A549 (cell line): Measurements from ENCODE around the gene AUH. TPM values are rescaled to one million over a fixed set of nuclear protein-coding genes. Genes with fewer than 3 reads are reported as not detected.
"Not testable (repeated sequence)": the region's sequence is repeated elsewhere in the genome, so short reads cannot be mapped to it uniquely, and the experiment has no call there.

ENCODE experiments used
- ATAC-seq, 2 experiments: fragments of 200-7000 bp in 1 of 2; fragments of >200 bp in 1 of 2; cut with Nextera tagmentation in 1 of 2; cut with Tn5 transposase in 1 of 2; 3 replicates each; pipeline versions ENCODE4 v1.8.0 to v1.9.1; 2018 to 2020; ENCODE audit warnings: mild to moderate bottlenecking in 1 of 2, moderate library complexity in 1 of 2
- CTCF ChIA-PET: fragments of 300-600 bp; sonication (Branson Sonifier 250); formaldehyde crosslinking; extraction: SDS; loops from one replicate; lab custom pipeline; 2021; ENCODE audit warnings: antibody characterized with exemption, inconsistent platforms; lab: Yijun Ruan, JAX
- POLR2A ChIA-PET: fragments of 350-600 bp; formaldehyde crosslinking; extraction: SDS; loops from one replicate; lab custom pipeline; 2021; ENCODE audit warnings: antibody characterized with exemption, inconsistent platforms; lab: Yijun Ruan, JAX
- DNase-seq, 2 experiments: peaks; one replicate each; pipeline versions ENCODE4 v3.0.0 to v3.0.0-alpha.2; 2011 to 2016; ENCODE audit warnings: low read depth in 1 of 2, low spot score in 1 of 2
- FAIRE-seq: peaks from 2 replicates; lab custom pipeline; 2011; peaks lifted over from hg19 to GRCh38; lab: Jason Lieb, UNC
- H3K27ac ChIP-seq, 2 experiments: fragments of >200 bp; sonication (Bioruptor Twin); formaldehyde crosslinking; 3 replicates each; pipeline ENCODE4 v1.5.1; 2016 to 2017
- H3K4me1 ChIP-seq: fragments of >200 bp; sonication (Bioruptor Twin); formaldehyde crosslinking; 3 replicates; pipeline ENCODE4 v1.6.1; 2016
- H3K4me2 ChIP-seq: fragments of >200 bp; sonication (Bioruptor Twin); formaldehyde crosslinking; 3 replicates; pipeline ENCODE4 v1.6.1; 2016
- H3K4me3 ChIP-seq: fragments of >200 bp; sonication (Bioruptor Twin); formaldehyde crosslinking; 3 replicates; pipeline ENCODE4 v1.5.1; 2016
- H3K9me3 ChIP-seq: fragments of >200 bp; sonication (Bioruptor Twin); formaldehyde crosslinking; 3 replicates; pipeline ENCODE4 v1.6.1; 2016
- ATOH8 ChIP-seq: fragments of 250-450 bp; sonication (Bioruptor Pico); IDR thresholded peaks from 2 replicates; pipeline ENCODE4 v1.5.0; 2020; ENCODE audit warnings: low read depth, mild to moderate bottlenecking, moderate library complexity
- CBX2 ChIP-seq: fragments of 200-600 bp; sonication (generic); IDR thresholded peaks from 2 replicates; pipeline ENCODE4 v1.6.1; 2016; ENCODE audit warnings: low read depth, mild to moderate bottlenecking, borderline replicate concordance
- CBX8 ChIP-seq: fragments of 200-600 bp; sonication (generic); IDR thresholded peaks from 2 replicates; pipeline ENCODE4 v1.6.1; 2016
- CEBPB ChIP-seq, 2 experiments: fragments of >200 bp in 1 of 2; sonication (Bioruptor Twin) in 1 of 2; formaldehyde crosslinking in 1 of 2; IDR thresholded peaks; 2 replicates each; pipeline ENCODE4 v1.6.1; 2012 to 2016
- ELK1 ChIP-seq: fragments of 150-350 bp; IDR thresholded peaks from 2 replicates; pipeline ENCODE4 v1.6.1; 2014; ENCODE audit warnings: low read depth, mild to moderate bottlenecking, low read length
- FOSL2 ChIP-seq, 2 experiments: fragments of 450-650 bp in 1 of 2; fragments of >200 bp in 1 of 2; sonication (Bioruptor Twin) in 1 of 2; formaldehyde crosslinking; IDR thresholded peaks; 2 replicates each; pipeline versions ENCODE4 v1.5.0 to v1.6.1; 2016 to 2020; ENCODE audit warnings: mild to moderate bottlenecking in 1 of 2, moderate library complexity in 1 of 2
- HDAC2 ChIP-seq: fragments of 200-600 bp; sonication (generic); IDR thresholded peaks from 2 replicates; pipeline ENCODE4 v1.6.1; 2016
- HMGXB4 ChIP-seq: fragments of 250-450 bp; sonication (Bioruptor Pico); IDR thresholded peaks from 2 replicates; pipeline ENCODE4 v1.5.0; 2021; ENCODE audit warnings: mild to moderate bottlenecking, moderate library complexity, borderline replicate concordance
- HOXB5 ChIP-seq: fragments of 250-450 bp; sonication (Bioruptor Pico); IDR thresholded peaks from 2 replicates; pipeline ENCODE4 v1.5.0; 2020; ENCODE audit warnings: mild to moderate bottlenecking, moderate library complexity
- JUN ChIP-seq, 2 experiments: fragments of >200 bp; sonication (Bioruptor Twin); formaldehyde crosslinking; IDR thresholded peaks; 2 replicates in 1 of 2; 3 replicates in 1 of 2; pipeline ENCODE4 v1.6.1; 2016 to 2017
- NPAS2 ChIP-seq: fragments of 250-450 bp; sonication (Bioruptor Pico); IDR thresholded peaks from 2 replicates; pipeline ENCODE4 v1.8.0; 2022; ENCODE audit warnings: mild to moderate bottlenecking, moderate library complexity, borderline replicate concordance
- PBX3 ChIP-seq: IDR thresholded peaks from 2 replicates; pipeline ENCODE4 v1.6.1; 2012
- POLR2A ChIP-seq: IDR thresholded peaks from 2 replicates; pipeline ENCODE4 v1.6.1; 2012; ENCODE audit warnings: mild to moderate bottlenecking, low read length
- POLR2AphosphoS2 ChIP-seq: conservative IDR thresholded peaks from 2 replicates; pipeline ENCODE4 v1.6.1; 2012; ENCODE audit warnings: low read length, improper control_type of control experiment, inconsistent platforms
- RCOR1 ChIP-seq: fragments of 150-350 bp; IDR thresholded peaks from 2 replicates; pipeline ENCODE4 v1.6.1; 2014; ENCODE audit warnings: antibody characterized with exemption, low read length, low read depth
- REST ChIP-seq: fragments of 200-600 bp; sonication (generic); IDR thresholded peaks from 2 replicates; pipeline ENCODE4 v1.6.1; 2016; ENCODE audit warnings: antibody characterized with exemption, mild to moderate bottlenecking, moderate library complexity
- WGBS: methylation state at CpG from one replicate; pipeline ENCODE4 v1.1.6; 2017; ENCODE audit errors: missing lambda C conversion rate; 5-methylcytosine and 5-hydroxymethylcytosine counted together
- polyA plus RNA-seq, 4 experiments: library from polyadenylated mRNA; depleted of rRNA in 3 of 4; stranded (reverse); fragments of >200 nt; fragmentation: RNase III in 1 of 4; extraction: RNeasy Plus Mini Kit Qiagen cat#74134 plus additional on column Dnase treatment in 1 of 4; gene quantifications; 2 replicates in 3 of 4; 3 replicates in 1 of 4; pipeline ENCODE4 v1.2.3, GENCODE V29; 2011 to 2017

AUH gene
- polyA plus RNA-seq, 2 of the 4 experiments (the other 2 are of a cell fraction), result 11.1 to 15.9 TPM

DNA sequence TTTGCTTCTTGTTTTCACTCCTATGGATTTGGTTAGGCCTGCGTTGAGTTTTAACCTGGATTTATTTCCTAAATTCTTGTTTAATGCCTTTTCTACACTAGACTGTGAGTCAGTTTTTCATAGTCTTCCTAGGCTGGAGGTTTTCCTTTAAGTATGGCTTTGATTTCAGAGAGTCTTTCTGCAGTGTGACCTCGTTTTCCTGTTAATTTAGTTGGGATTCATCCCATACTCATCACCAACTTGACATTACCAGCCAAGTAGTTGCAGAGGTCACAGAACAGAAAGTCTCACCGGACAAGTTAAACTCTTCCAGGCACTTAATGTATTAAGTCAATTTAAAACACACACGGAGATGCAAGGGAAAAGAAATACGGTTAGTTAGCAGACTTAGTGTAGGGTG, 29.7 kb upstream of the AUH start:
- no peak overlapping the region for H3K27ac ChIP-seq
- ATAC-seq (no peak), DNase-seq (no peak), FAIRE-seq (no peak)
- H3K4me3 ChIP-seq, result no peak overlapping the region
- ChIA-PET POLR2A (no interaction called here), CTCF (no interaction called here)
- WGBS, result 59% methylated on average over 5 of the region's 5 CpGs
- no peak for TF ChIP-seq ELK1
- no peak for TF ChIP-seq PBX3
- no peak for TF ChIP-seq POLR2A
- TF ChIP-seq JUN (IDR thresholded peaks at IDR 0.05), result no peak
- TF ChIP-seq REST, result no peak
- no peak for TF ChIP-seq POLR2AphosphoS2
- no peak for TF ChIP-seq NPAS2
- TF ChIP-seq CBX8, result no peak
- TF ChIP-seq RCOR1, result no peak
- TF ChIP-seq HDAC2, result no peak
- TF ChIP-seq HMGXB4, result no peak
- no peak for TF ChIP-seq FOSL2 (IDR thresholded peaks at IDR 0.05)
- no peak for TF ChIP-seq FOSL2 (CRISPR knock-in tag; IDR thresholded peaks at IDR 0.05)
- TF ChIP-seq CBX2, result no peak
- no peak for TF ChIP-seq HOXB5
- no peak for TF ChIP-seq ATOH8 (CRISPR knock-in tag)
- no peak for TF ChIP-seq CEBPB (IDR thresholded peaks at IDR 0.05)
- no peaks in the 10 kb centered on the region for H3K9me3 ChIP-seq
- no peak overlapping the region for H3K4me2 ChIP-seq
- peaks cover 18% of the 10 kb centered on the region for H3K4me1 ChIP-seq

DNA sequence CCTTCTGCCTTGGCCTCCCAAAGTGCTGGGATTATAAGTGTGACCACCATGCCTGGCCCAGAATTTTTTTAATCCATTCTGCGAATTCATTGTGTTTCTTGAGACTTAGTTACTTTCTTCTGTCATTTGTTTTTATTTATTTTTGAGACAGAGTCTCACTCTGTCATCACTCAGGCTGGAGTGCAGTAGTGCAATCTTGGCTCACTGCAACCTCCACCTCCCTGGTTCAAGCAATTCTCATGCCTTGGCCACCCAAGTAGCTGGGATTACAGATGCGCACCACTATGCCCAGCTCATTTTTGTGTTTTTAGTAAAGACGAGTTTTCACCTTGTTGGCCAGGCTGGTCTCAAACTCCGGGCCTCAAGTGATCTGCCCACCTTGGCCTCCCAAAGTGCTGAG, 28.0 kb upstream of the AUH start:
- H3K4me1 ChIP-seq, ATAC-seq, POLR2A ChIA-PET, CTCF ChIA-PET, FAIRE-seq, H3K4me2 ChIP-seq, H3K4me3 ChIP-seq, DNase-seq, H3K9me3 ChIP-seq, H3K27ac ChIP-seq: not testable (repeated sequence)
- WGBS, result 92% methylated on average over 4 of the region's 4 CpGs
